GM21529 (cell line): ENCODE data around the gene CACNA1E.
"Not testable (repeated sequence)": the region's sequence is repeated elsewhere in the genome, so short reads cannot be mapped to it uniquely, and the experiment has no call there.

Experiments used
- ATAC-seq: cut with Tn5 transposase; IDR thresholded peaks from one replicate; pipeline ENCODE4 v1.9.1; 2021; ENCODE audit not compliant: unreplicated experiment

The CACNA1E gene

GRCh38 chr1:181514298-181515290 lies 31.3 kb downstream of the CACNA1E start:
- peak; percentile 84 for ATAC-seq

DNA sequence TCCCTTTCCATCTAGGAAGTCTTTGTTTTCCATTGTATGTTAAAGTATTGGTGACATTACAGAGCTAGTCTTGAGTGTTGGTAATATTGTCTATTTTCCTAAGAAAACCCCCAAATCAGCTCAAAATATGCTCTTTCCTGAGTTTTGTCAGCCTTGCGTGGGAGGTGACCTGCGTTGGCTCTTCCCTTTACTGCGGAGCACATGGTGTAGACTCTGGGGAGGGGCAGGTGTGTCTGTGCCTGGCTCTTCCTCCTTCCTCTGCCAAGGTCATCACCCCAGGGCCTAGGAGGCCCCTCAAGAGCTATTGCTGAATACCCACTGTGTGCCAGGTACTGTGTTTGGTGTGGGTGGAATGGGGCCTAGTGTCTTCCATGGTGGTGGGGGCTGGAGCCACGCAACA lies 33.4 kb downstream of the CACNA1E start:
- ATAC-seq = no peak

DNA sequence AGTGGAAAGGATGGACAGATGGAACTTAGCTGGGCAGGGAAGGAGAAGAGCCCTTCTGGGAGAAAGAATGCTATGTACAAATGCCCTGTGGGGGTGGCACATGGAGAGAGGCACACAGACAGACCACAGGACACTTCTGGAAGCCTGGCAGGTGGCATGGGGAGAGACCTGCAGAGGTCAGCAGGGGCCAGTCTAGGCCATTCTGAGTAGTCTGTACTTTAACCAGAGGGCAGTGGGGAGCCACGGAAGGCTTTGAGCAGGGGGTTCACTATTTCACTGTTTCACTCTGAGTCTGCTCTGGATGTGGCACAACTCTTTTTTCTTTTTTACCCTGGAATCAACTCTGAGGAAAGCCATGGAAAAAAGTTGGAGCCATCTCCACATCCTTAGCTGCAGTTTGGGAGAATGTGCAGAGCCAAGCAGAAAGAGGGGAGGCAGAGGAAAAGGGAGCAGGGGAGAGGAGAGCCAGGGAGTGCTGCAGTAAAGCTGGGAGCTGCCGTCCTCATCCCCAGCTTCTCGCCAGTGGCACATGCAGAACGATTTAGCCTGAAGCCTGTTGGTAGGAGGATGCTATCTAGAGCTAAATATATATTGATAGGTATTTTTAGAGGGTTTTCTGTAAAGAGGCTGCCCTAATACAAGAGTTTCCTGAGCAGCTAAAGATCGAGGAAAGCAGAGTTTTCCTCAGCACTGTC lies 34.0 kb downstream of the CACNA1E start:
- ATAC-seq = no peak

DNA sequence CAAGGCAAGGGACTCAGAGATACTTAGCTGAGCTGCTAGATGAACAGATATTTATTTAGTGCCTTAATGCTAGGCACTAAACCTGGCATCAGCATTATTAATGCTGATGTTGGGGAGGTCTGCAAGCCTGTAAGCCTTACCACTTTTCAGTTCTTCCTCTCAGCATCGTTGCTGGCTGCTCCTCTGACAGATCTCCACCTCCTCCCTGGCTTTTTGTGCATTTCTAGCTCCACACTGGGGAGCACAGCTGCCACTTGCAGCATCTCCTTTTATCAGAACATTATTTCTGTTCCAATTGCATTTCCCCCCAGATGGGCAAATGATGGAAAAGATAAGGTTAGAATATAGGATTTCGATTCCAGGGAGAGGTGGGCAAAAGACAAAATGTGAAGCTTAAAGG lies 34.8 kb downstream of the CACNA1E start:
- no peak for ATAC-seq

GRCh38 chr1:181522864-181523263 lies 39.5 kb downstream of the CACNA1E start:
- ATAC-seq = no peak

DNA sequence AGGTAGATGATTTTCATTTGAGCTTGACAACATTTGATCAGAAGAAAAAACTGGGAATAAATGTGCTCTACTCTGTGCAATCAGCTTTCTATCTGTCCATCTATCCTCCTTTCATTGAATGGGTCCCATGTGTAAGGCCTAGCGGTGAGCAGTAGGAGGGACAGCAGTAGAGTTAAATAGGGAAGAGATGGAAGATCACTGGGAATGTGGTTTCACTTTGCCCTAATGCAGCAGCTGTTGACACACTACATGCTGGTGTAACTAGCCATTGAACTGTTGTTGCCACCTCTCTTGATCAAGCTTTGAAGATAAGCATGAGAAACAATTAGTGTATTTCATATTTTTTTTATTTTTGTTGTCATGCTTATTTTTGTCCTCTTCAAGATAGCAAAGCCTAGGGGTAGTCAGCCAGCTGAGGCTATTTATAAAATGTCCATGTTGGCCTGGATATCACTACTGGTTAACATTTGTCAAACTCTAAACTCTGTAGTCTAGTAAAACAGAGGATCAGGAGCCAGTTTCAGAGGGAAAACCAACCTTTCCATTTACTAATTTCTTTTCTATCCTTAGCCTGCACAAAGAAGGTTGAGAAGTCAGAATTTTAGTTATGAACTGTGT lies 41.9 kb downstream of the CACNA1E start:
- ATAC-seq = no peak

GRCh38 chr1:181528241-181528640 lies 44.9 kb downstream of the CACNA1E start:
- ATAC-seq = not testable (repeated sequence)

GRCh38 chr1:181531441-181531840 lies 48.1 kb downstream of the CACNA1E start:
- no peak for ATAC-seq

DNA sequence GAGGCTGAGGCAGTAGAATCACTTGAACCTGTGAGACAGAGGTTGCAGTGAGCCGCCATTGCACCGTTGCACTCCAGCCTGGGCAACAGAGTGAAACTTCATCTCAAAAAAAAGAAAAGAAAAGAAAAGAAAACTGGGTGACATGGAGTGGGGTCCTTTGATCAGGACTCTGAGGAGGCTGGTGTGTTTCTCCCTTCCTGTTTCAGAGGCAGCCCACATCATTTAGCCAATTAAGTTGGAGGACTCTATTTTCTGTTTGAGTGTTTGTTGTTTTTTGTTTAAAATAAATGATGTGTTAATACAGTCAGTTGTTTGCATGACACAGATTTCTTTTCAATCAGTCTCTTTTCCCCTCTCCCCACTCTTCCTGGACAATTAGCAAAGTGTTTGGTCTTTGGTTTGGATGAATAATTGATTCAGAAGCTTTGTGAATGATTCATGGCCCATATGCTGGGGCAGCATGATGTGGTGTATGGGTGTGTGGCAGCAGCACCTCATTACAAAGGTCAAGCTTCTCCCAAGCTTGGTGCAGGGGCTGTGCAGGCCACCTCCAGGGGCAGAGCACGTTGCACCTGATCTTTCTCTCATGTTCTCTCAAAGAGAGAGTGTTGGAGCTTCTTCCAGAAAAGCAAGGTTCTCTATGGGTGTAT lies 48.8 kb downstream of the CACNA1E start:
- no peak for ATAC-seq

DNA sequence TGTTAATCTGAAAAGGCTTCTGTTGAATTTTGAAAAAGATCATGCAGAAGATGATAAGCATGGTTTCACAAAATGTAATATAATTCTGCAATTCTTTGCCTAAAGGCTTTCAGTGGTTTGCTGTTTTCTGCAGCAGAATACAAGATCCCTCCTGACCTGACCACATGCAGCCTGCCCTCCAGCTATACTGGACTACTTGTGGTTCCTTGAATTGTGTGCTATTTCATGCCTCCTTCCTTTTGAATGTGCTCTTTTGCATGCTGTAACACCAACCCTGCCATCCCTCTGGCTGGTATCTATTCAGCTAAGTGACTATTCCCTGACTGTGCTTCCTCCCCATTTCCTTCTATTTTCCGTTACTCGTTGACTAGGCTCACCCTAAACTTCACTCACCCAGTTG lies 55.5 kb downstream of the CACNA1E start:
- no peak for ATAC-seq

DNA sequence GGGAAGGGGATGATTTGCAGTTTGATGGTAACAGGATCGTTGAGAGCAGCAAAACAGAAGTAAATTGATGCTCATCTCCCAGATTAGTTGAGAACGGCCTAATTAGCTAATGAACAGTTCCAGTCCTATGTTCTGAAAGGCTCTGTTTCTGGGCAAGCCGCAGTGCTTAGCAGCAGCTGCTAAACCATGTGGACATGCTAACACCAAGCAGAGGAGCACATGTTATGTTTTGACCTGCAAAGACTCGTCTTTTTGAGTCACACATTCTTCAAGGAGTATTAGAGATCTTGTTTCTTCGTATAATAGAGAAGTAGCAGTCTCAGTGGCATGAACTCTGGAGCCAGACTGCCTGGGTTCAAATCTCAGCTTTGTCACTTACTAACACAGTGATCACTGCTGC lies 58.1 kb downstream of the CACNA1E start:
- no peak for ATAC-seq

- ATAC-seq = no peak
Observed at GRCh38 chr1:181541947-181542346, 58.6 kb downstream of the CACNA1E start.

DNA sequence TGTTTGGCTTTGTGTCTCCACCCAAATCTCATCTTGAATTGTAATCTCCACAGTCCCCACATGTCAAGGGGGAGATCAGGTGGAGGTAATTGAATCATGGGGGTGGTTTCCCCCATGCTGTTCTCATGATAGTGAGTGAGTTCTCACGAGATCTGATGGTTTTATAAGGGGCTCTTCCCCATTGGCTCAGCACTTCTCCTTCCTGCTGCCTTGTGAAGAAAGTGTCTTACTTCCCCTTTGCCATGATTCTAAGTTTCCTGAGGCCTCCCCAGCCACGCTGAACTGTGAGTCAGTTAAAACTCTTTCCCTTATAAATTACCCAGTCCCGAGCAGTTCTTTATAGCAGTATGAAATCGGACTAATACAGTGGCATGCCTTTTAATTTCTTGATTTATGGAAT lies 59.1 kb downstream of the CACNA1E start:
- not testable (repeated sequence) for ATAC-seq

GRCh38 chr1:181545395-181545794 lies 62.1 kb downstream of the CACNA1E start:
- ATAC-seq = no peak

GRCh38 chr1:181548497-181548896 lies 65.2 kb downstream of the CACNA1E start:
- no peak for ATAC-seq

DNA sequence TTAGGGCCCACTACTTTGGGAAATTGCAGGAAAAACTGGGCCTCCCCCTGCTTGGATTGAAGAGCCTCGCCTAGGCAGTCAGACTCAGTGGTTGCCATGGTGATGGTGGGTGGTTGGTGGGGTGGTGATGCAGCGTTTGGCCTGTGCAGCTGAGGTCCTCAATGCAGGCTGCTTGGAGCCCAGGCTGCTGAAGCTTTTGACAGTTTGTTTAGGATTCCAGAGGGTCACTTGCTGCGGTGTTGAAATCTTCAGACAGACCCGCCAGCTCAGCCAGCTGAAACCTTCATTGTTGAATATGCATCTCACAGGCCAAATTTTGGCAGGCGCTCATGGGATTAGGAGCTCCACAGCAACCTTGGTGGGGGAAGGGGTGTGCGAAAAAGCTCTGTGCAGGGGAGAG lies 67.9 kb downstream of the CACNA1E start:
- ATAC-seq = no peak

DNA sequence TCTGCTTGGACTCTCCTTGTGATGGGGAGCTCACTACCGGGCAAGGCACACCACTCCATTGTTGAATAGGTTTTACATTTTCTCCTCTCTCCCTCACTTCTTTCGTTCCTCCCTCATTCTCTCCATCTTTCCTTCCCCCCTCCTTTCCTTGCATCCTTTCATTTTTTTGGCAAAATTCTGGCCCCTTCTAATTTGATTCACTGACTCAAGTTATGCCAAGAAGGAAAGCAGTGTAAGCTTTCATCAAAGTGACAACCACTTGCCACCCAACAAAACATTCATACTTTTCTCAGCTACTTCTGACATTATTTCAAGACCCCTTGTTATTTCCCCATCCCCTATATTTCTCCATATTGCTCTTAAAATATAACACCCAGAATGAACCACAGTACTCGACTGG lies 68.4 kb downstream of the CACNA1E start:
- ATAC-seq = no peak

DNA sequence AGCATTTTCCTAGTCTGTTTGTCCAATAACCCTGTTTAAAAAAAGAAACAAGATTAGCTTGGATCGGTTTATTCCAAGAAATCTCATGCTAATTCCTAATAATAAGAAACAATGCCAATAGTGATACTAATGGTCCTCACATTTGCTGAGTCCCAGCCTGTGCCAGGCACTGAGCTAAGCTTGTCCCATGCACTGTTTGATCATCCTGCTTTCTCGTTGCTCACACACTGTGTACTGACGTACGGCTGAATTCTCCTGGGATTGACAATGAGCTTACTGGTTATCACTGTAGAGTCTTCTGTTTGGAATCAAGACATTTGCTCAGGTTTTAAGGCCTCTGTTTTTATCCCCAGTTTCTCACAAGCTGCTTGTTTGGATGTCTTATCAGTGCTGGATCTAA lies 71.1 kb downstream of the CACNA1E start:
- ATAC-seq = no peak

- no peak for ATAC-seq
Observed at GRCh38 chr1:181556631-181557030, 73.3 kb downstream of the CACNA1E start.

DNA sequence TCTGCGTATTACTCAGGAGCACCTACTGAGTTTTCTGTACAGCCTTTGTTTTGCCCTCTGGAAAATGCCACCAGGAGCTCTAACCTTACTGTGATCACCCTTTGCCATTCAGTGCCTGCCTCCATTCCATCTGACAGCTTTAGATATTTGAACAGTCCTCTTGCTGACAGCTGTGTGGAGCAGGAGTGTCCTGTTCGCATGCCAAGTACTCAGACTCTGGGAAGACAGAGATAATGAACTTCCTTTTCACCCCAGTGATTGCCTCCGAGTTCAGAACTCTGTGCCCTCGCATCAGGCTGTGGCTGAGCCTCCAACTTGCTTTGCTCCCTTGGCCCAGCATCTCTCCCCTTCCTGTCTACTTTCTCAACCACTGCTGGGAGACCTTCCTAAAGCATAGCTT lies 74.0 kb downstream of the CACNA1E start:
- no peak for ATAC-seq

GRCh38 chr1:181558416-181558815 lies 75.1 kb downstream of the CACNA1E start:
- no peak for ATAC-seq
